OCI-LY1 (cell line): ENCODE results near the gene TTC28.

ENCODE experiments used
- H2AFZ ChIP-seq: fragments of 200-600 bp; sonication (generic), shearing (Covaris generic); 2 replicates; pipeline ENCODE4 v1.6.0; 2014; ENCODE audit warnings: antibody characterized with exemption, mild to moderate bottlenecking, low read length
- H3F3A ChIP-seq: fragments of 200-600 bp; sonication (generic), shearing (Covaris generic); 2 replicates; pipeline ENCODE4 v1.6.0; 2014; ENCODE audit warnings: mild to moderate bottlenecking, antibody characterized with exemption, low read length, moderate library complexity; ENCODE audit not compliant: insufficient read depth
- H3K27ac ChIP-seq: fragments of 200-600 bp; sonication (generic); 2 replicates; pipeline ENCODE4 v1.5.1; 2014; ENCODE audit warnings: low read length, mixed run types, mild to moderate bottlenecking, low read depth; ENCODE audit not compliant: poor library complexity, severe bottlenecking
- H3K27me3 ChIP-seq: fragments of 200-600 bp; sonication (generic); 2 replicates; pipeline ENCODE4 v1.6.0; 2014; ENCODE audit warnings: antibody characterized with exemption, mild to moderate bottlenecking, low read length, moderate library complexity; ENCODE audit not compliant: insufficient read depth
- H3K36me3 ChIP-seq: fragments of 200-600 bp; sonication (generic); 2 replicates; pipeline ENCODE4 v1.6.1; 2014; ENCODE audit warnings: mild to moderate bottlenecking, antibody characterized with exemption, low read length, moderate library complexity, mixed read lengths; ENCODE audit not compliant: insufficient read depth
- H3K4me1 ChIP-seq: fragments of 200-600 bp; sonication (generic); 2 replicates; pipeline ENCODE4 v1.5.1; 2014; ENCODE audit warnings: mild to moderate bottlenecking, low read length, moderate library complexity; ENCODE audit not compliant: insufficient read depth, severe bottlenecking
- H3K4me2 ChIP-seq: fragments of 200-600 bp; sonication (generic), shearing (Covaris generic); 2 replicates; pipeline ENCODE4 v1.6.1; 2014; ENCODE audit warnings: low read length
- H3K4me3 ChIP-seq: fragments of 200-600 bp; sonication (generic); 2 replicates; pipeline ENCODE4 v1.5.1; 2014; ENCODE audit warnings: low read length, low read depth, mild to moderate bottlenecking, mixed read lengths; ENCODE audit not compliant: poor library complexity, severe bottlenecking
- H3K79me2 ChIP-seq: fragments of 200-600 bp; shearing (Covaris generic); 2 replicates; pipeline ENCODE4 v1.6.1; 2016; ENCODE audit warnings: mixed run types, low read length, mixed read lengths; ENCODE audit not compliant: insufficient read depth
- H3K9ac ChIP-seq: fragments of 200-600 bp; sonication (generic), shearing (Covaris generic); 2 replicates; pipeline ENCODE4 v1.6.1; 2014; ENCODE audit warnings: mild to moderate bottlenecking, low read length, mixed read lengths
- H3K9me2 ChIP-seq: fragments of 200-600 bp; sonication (generic), shearing (Covaris generic); 2 replicates; pipeline ENCODE4 v1.6.1; 2014; ENCODE audit warnings: low read depth, mild to moderate bottlenecking, low read length, mixed read lengths
- H3K9me3 ChIP-seq: fragments of 200-600 bp; shearing (Covaris generic); 2 replicates; pipeline ENCODE4 v1.6.1; 2014; ENCODE audit warnings: low read length, mixed read lengths
- H4K20me1 ChIP-seq: fragments of 200-600 bp; sonication (generic), shearing (Covaris generic); 2 replicates; pipeline ENCODE4 v1.6.0; 2016; ENCODE audit warnings: mild to moderate bottlenecking, low read length; ENCODE audit not compliant: insufficient read depth
- EZH2 ChIP-seq: fragments of 200-600 bp; sonication (generic), shearing (Covaris generic); IDR thresholded peaks from 2 replicates; pipeline ENCODE4 v1.8.0; 2017; ENCODE audit warnings: borderline replicate concordance, mixed run types, mild to moderate bottlenecking, antibody characterized with exemption, low read length, moderate library complexity, mixed read lengths
- TF ChIP-seq, protein P1 (sequence below): fragments of 200-600 bp; sonication (generic), shearing (Covaris generic); IDR thresholded peaks from 2 replicates; pipeline ENCODE4 v1.5.1; 2017; ENCODE audit warnings: mild to moderate bottlenecking, antibody characterized with exemption, low read length, moderate library complexity, mixed read lengths

TTC28 gene

DNA sequence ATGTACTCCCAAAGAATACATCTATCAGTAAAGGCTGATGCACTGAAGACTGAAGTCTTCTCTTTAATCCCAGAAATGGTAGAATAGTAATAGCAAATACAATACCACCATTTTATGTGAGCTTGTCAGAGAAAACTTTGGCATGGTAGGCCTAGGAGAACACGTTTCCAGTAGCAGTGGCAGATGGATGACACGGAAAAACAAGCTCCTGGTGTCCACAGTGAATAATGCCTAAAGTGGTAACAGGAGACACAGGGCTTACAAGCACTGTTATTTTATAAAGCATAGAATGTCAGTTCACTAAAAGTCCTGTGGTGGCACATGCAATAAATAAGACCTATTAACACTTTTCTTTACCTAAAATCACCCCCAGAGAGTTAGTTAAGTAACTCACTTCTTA lies 277.6 kb downstream of the TTC28 start:
- H4K20me1 ChIP-seq: no peaks in the 10 kb centered on the region
- no peaks in the 10 kb centered on the region for H3K9me2 ChIP-seq
- no peak overlapping the region for H2AFZ ChIP-seq
- H3K4me2 ChIP-seq: no peak overlapping the region
- TF ChIP-seq, protein P1, sequence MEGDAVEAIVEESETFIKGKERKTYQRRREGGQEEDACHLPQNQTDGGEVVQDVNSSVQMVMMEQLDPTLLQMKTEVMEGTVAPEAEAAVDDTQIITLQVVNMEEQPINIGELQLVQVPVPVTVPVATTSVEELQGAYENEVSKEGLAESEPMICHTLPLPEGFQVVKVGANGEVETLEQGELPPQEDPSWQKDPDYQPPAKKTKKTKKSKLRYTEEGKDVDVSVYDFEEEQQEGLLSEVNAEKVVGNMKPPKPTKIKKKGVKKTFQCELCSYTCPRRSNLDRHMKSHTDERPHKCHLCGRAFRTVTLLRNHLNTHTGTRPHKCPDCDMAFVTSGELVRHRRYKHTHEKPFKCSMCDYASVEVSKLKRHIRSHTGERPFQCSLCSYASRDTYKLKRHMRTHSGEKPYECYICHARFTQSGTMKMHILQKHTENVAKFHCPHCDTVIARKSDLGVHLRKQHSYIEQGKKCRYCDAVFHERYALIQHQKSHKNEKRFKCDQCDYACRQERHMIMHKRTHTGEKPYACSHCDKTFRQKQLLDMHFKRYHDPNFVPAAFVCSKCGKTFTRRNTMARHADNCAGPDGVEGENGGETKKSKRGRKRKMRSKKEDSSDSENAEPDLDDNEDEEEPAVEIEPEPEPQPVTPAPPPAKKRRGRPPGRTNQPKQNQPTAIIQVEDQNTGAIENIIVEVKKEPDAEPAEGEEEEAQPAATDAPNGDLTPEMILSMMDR: no peak
- no peak for TF ChIP-seq EZH2
- no peaks in the 10 kb centered on the region for H3F3A ChIP-seq
- H3K9ac ChIP-seq: no peak overlapping the region
- no peak overlapping the region for H3K27ac ChIP-seq
- no peak overlapping the region for H3K4me3 ChIP-seq
- H3K4me1 ChIP-seq: no peaks in the 10 kb centered on the region
- no peaks in the 10 kb centered on the region for H3K27me3 ChIP-seq
- H3K9me3 ChIP-seq: no peaks in the 10 kb centered on the region
- H3K36me3 ChIP-seq: no peaks in the 10 kb centered on the region
- no peaks in the 10 kb centered on the region for H3K79me2 ChIP-seq

GRCh38 chr22:28398981-28399380 lies 280.7 kb downstream of the TTC28 start:
- no peaks in the 10 kb centered on the region for H3F3A ChIP-seq
- H4K20me1 ChIP-seq: no peaks in the 10 kb centered on the region
- no peaks in the 10 kb centered on the region for H3K36me3 ChIP-seq
- H3K9ac ChIP-seq: no peak overlapping the region
- H3K4me3 ChIP-seq: no peak overlapping the region
- H3K9me3 ChIP-seq: no peaks in the 10 kb centered on the region
- H3K9me2 ChIP-seq: no peaks in the 10 kb centered on the region
- TF ChIP-seq, protein P1: no peak
- TF ChIP-seq EZH2: no peak
- no peaks in the 10 kb centered on the region for H3K27me3 ChIP-seq
- H3K79me2 ChIP-seq: no peaks in the 10 kb centered on the region
- no peaks in the 10 kb centered on the region for H3K4me1 ChIP-seq
- H3K4me2 ChIP-seq: no peak overlapping the region
- H2AFZ ChIP-seq: no peak overlapping the region
- H3K27ac ChIP-seq: no peak overlapping the region

- H3F3A ChIP-seq: no peaks in the 10 kb centered on the region
- TF ChIP-seq, protein P1: no peak
- no peak for TF ChIP-seq EZH2
- H4K20me1 ChIP-seq: no peaks in the 10 kb centered on the region
- no peaks in the 10 kb centered on the region for H3K79me2 ChIP-seq
- H3K9ac ChIP-seq: no peak overlapping the region
- no peaks in the 10 kb centered on the region for H3K36me3 ChIP-seq
- H3K4me1 ChIP-seq: no peaks in the 10 kb centered on the region
- no peak overlapping the region for H3K4me2 ChIP-seq
- no peak overlapping the region for H2AFZ ChIP-seq
- H3K4me3 ChIP-seq: no peak overlapping the region
- no peak overlapping the region for H3K27ac ChIP-seq
- no peaks in the 10 kb centered on the region for H3K27me3 ChIP-seq
- H3K9me3 ChIP-seq: no peaks in the 10 kb centered on the region
- no peaks in the 10 kb centered on the region for H3K9me2 ChIP-seq
These were observed 281.3 kb downstream of the TTC28 start for GRCh38 chr22:28398355-28398754.
